ENCODE data around the gene STYK1.
"Not testable (repeated sequence)": the region's sequence is repeated elsewhere in the genome, so short reads cannot be mapped to it uniquely, and the experiment has no call there.

Gene STYK1

GRCh38 chr12:10689146-10689545, 15.3 kb upstream of the STYK1 start:
- no peak for DNase-seq (ENCODE audit: low read depth)

DNA sequence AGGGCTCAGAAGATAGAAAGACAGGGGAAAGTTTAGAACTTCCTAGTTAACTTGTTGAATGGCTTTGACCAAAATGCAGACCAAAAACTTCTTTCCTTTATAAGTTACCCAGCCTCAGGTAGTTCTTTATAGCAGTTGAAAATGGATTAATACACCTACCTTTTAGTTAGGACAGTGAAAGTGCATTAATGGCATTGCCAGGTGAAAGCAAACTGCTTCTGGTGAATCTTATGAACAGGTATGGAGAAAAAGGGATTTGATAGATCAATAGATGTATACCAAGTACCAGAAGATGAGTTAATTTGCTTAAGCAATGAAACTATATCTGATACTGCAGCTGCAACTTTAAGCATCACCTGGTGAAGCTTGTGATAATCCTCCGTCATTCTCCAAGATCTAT, 14.2 kb upstream of the STYK1 start:
- no peak for DNase-seq (ENCODE audit: low read depth)

DNA sequence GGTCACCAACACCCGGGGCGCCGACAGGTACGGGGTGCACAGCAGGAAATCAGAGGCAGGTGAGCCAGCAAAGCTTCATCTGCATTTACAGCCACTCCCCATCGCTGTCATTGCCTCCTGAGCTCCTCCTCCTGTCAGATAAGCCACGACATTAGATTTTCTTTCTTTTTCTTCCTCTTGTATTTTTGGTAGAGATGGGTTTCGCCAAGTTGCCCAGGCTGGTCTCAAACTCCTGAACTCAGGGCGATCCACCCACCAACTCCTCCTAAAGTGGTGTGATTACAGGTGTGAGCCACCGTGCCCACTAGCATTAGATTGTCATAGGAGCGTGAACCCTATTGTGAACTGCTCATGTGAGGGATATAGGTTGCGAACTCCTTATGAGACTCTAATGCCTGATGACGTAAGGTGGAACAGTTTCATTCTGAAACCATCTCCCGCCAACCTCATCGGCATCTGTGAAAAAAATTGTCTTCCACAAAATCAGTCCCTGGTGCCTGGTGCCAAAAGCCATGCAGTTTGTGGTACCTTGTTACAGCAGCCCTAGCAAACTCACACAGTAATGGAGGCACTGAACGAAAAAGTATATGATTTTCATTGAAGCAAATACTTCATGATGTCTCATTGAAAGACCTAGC, 1.5 kb downstream of the STYK1 start:
- DNase-seq (ENCODE audit: low read depth): no peak

DNA sequence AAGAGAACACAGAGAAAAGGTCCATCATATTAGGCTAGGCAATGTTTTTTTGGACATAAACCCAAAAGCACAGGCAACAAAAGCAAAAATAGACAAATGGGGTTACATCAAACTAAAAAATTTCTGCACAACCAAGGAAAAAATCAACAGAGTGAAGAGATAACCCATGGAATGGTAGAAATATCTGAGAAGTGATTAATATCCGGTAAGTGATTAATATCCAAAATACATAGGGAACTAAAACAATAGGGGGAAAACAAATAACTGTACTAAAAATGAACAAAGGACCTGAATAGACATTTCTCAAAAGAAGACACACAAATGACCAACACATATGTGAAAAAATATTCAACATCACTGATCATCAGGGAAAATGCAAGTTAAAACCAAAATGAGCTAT, 4.3 kb downstream of the STYK1 start:
- no peak for DNase-seq (ENCODE audit: low read depth)

GRCh38 chr12:10668526-10668925, 5.3 kb downstream of the STYK1 start:
- no peak for DNase-seq (ENCODE audit: low read depth)

DNA sequence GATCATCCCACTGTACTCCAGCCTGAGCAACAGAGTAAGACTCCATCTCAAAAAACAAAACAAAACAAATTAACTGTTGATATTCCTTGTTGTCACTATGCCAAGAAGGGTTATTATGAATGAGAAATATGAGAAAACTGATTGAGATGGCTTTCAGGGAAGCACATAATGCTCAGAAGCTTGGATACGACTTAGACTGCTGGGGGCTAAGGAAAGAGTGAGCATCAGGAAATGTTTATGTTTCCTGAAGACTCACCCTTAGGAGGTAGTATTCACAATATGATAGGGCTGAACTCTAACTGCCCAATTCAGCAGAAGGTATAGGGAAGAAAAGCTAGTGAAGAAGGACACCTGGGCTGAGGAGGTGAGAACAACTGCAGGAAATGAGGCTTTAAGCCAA, 6.3 kb downstream of the STYK1 start:
- peak; percentile 11 for DNase-seq (ENCODE audit: low read depth)

GRCh38 chr12:10664499-10664898, 9.4 kb downstream of the STYK1 start:
- no peak for DNase-seq (ENCODE audit: low read depth)

GRCh38 chr12:10663869-10664268, 10.0 kb downstream of the STYK1 start:
- no peak for DNase-seq (ENCODE audit: low read depth)

GRCh38 chr12:10661338-10661737, 12.5 kb downstream of the STYK1 start:
- DNase-seq (ENCODE audit: low read depth): peak; percentile 75

DNA sequence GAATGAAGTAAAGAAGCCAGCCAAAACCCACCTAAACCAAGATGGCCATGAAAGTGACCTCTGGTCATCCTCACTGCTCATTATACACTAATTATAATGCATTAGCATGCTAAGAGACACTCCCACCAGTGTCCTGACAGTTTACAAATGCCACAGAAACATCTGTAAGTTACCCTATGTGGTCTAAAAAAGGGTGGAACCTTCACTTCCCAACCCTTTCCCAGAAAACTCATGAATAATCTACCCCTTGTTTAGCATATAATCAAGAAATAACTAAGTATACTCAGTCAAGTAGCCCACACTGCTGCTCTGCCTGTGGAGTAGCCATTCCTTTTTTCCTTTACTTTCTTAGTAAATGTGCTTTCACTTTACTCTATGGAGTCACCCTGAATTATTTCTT, 19.8 kb downstream of the STYK1 start:
- no peak for DNase-seq (ENCODE audit: low read depth)

GRCh38 chr12:10652192-10652591, 21.7 kb downstream of the STYK1 start:
- DNase-seq (ENCODE audit: low read depth): no peak

- DNase-seq (ENCODE audit: low read depth): not testable (repeated sequence)
Observed at GRCh38 chr12:10646576-10646975, 27.3 kb downstream of the STYK1 start.

GRCh38 chr12:10645910-10646309, 27.9 kb downstream of the STYK1 start:
- no peak for DNase-seq (ENCODE audit: low read depth)

DNA sequence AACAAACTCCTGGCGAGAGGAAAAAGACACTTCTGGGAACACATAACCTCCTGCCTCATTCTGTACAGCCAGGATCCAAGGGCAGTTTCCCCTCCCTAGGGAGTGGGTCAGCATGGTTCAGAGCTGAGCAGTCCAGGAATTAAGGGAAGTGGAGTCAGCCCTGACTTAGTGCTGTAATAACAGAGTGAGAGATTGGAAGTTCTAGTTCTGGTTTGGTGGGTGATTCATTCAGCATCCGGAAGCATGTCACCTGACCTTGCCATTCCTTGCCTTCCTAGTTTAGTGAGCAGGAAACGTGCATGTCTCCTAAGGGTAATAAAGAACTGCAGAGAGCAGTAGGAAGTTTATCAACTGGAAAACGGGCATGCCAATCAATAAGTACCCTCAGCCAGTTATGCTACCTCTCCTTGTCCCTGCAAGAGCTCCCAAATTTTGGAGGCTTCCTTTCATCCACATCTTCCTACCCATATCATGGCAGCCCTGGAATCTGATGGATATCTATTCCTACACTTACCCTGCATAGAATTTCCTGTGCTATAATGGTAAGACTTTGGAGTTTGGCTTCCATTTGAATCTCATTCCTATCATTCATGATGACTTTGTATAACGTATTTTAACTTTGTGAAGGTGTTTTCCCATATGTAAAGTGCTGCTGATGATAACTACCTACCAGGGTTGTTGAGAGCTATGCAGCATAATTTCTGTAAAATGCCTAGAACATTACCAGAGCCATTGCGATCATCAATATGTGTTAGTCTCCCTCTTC, 31.9 kb downstream of the STYK1 start:
- DNase-seq (ENCODE audit: low read depth): peak; percentile 85

GRCh38 chr12:10638728-10639127, 35.1 kb downstream of the STYK1 start:
- no peak for DNase-seq (ENCODE audit: low read depth)

DNA sequence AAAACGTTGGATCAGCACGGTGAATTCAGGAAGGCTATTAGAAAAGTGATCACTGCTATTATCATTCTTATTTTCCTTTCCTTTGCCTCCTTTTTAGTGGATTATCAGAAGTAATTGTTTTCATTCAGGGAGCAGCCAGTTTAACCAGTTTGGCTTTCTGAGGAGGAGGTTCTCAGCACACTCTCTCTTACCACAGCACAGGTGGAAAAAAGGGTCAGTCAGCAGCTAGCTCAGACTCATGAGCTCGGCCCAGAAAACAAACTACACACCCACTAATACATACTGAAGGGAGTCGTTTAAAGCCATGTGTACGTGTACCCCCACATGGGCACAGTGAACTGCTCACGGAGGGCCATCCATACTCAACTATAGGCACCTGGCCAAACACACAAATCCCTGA, 37.2 kb downstream of the STYK1 start:
- DNase-seq (ENCODE audit: low read depth): no peak

- no peak for DNase-seq (ENCODE audit: low read depth)
Observed at GRCh38 chr12:10636124-10636523, 37.7 kb downstream of the STYK1 start.

DNA sequence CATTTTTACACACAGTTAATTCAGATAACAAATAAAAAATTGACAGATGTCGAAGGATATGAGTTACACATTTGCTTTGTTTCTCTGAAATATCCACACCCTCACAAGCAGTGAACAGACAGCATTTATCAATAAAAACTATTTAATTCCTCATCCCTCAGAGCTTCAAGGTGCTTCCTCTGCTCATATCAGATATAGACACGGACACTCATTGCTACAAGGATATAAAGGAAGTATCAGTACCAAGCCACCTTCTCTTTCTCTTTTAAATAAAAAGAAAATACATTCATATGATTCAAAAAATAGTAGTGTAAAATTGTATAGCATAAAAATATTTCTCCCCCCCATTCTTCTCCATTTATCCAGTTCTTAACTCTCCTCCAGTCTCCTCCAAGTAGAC, 38.5 kb downstream of the STYK1 start:
- no peak for DNase-seq (ENCODE audit: low read depth)

DNA sequence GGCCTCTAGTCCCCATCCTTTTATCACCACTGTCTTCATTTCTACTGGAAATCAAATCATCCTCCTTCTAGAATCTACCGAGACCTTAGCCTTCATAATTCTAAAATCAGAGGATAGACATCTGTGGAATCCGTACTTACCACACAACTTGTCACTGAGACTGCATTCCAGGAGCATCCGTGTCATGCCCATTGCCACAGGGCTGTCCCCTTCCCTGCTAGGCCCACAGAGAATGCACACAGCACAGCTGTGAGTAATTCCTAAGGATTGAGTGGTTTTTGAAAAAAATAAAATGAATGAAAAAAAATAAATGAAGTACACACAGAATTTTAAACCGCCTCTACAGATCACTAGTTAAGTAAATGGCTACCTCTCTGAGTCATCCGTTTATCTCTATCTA, 39.4 kb downstream of the STYK1 start:
- peak; percentile 92 for DNase-seq (ENCODE audit: low read depth)

DNA sequence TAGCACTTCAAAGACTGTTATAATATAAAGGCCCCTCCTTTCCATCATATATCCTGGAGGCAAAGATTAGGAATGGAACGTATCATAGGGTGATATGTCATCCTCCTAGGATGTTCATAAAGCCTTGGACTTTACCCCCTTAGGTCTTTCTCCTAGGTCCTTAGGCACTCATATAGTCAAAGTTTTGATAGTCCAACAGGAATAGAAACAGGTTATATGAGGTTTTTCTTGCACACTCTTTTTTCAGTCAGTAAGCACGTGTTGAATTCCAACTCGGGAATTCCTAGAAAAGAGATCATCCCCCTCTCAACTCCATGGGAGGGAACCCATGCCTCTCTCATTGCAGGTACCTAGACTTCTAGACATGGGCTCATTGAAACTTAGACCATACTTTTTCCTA, 40.3 kb downstream of the STYK1 start:
- DNase-seq (ENCODE audit: low read depth): no peak

- no peak for DNase-seq (ENCODE audit: low read depth)
Observed at GRCh38 chr12:10632226-10632625, 41.6 kb downstream of the STYK1 start.

GRCh38 chr12:10624605-10625004, 49.2 kb downstream of the STYK1 start:
- DNase-seq (ENCODE audit: low read depth): no peak

GRCh38 chr12:10623131-10623530, 50.7 kb downstream of the STYK1 start:
- peak; percentile 32 for DNase-seq (ENCODE audit: low read depth)

DNA sequence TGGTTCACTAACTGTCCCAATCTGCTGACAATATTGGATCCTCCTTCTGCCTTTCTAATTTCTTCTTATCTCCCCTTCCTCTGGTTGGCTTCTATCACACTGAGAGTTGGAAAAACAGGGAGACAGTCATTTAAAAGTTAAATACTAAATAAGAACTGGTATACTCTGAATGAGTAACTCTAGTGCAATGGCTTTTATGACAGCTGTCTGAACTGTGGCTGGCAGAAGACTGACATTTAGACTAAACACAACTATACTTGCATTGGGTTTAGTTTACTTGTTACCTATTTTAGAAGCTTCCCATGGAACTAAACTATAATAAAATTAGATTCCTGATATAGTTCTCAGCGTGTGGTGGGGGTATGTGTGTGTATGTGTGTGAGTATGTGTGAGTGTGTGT, 52.6 kb downstream of the STYK1 start:
- DNase-seq (ENCODE audit: low read depth): no peak
